Measurements from ENCODE around the gene GUCA2A. TPM values are rescaled to one million over a fixed set of nuclear protein-coding genes. Genes with fewer than 3 reads are reported as not detected.

The GUCA2A gene
- total and polyA plus RNA-seq, 2 experiments from 2014 or later = 8.7 to 13.5 TPM

DNA sequence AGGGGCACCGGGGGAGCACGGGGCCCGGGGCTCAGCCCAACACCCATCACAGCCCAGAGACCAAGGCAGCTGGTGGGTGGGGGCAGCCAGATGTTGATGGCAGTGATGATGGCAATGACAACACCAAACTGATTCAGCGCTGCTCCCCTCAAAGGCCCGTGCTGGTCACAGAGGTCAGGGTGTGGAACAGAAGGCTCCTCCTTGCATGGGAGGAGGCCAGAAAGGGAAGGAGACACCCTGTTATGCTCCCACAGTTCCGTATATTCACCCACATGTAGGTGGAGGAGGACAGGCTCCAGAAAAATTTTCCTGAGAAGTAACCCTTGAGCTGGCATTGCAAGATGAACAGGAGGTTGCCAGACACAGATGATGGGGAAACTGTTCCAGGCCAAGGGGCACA, 10.9 kb downstream of the GUCA2A start:
- Histone ChIP-seq H3K79me2 (no peaks in the 10 kb centered on the region), H3K4me3 (no peak overlapping the region), H2AFZ (no peak overlapping the region), H3K27ac (no peak overlapping the region), H3K27me3 (no peaks in the 10 kb centered on the region), H3K9me3 (ENCODE audit: low read depth) (no peaks in the 10 kb centered on the region), H3K36me3 (replicated peaks; ENCODE audit: insufficient read depth, low read depth) (no peaks in the 10 kb centered on the region), H3K4me1 (ENCODE audit: insufficient read depth) (no peaks in the 10 kb centered on the region), H4K20me1 (ENCODE audit: insufficient read depth, poor library complexity, severe bottlenecking) (no peaks in the 10 kb centered on the region), H3K4me2 (no peak overlapping the region), H3K9me2 (replicated peaks; ENCODE audit: insufficient read depth) (no peaks in the 10 kb centered on the region)
- TF ChIP-seq, protein P1, sequence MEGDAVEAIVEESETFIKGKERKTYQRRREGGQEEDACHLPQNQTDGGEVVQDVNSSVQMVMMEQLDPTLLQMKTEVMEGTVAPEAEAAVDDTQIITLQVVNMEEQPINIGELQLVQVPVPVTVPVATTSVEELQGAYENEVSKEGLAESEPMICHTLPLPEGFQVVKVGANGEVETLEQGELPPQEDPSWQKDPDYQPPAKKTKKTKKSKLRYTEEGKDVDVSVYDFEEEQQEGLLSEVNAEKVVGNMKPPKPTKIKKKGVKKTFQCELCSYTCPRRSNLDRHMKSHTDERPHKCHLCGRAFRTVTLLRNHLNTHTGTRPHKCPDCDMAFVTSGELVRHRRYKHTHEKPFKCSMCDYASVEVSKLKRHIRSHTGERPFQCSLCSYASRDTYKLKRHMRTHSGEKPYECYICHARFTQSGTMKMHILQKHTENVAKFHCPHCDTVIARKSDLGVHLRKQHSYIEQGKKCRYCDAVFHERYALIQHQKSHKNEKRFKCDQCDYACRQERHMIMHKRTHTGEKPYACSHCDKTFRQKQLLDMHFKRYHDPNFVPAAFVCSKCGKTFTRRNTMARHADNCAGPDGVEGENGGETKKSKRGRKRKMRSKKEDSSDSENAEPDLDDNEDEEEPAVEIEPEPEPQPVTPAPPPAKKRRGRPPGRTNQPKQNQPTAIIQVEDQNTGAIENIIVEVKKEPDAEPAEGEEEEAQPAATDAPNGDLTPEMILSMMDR (IDR thresholded peaks at IDR 0.05; ENCODE audit: poor library complexity) = no peak
- TF ChIP-seq EZH2 (IDR thresholded peaks at IDR 0.05; ENCODE audit: borderline replicate concordance) (no peak), EZH2phosphoT487 (IDR thresholded peaks at IDR 0.05; ENCODE audit: low read depth, severe bottlenecking, unreplicated experiment) (no peak)
- WGBS (ENCODE audit: low lambda C conversion rate, missing lambda C conversion rate) = 95% methylated on average over 6 of the region's 6 CpGs
- DNase-seq (ENCODE audit: low spot score) = no peak

- Histone ChIP-seq H3K79me2 (no peaks in the 10 kb centered on the region), H2AFZ (no peak within 1 kb of the TSS), H3K9me3 (ENCODE audit: low read depth) (no peaks in the 10 kb centered on the region), H3K27me3 (no peaks in the 10 kb centered on the region), H3K4me1 (ENCODE audit: insufficient read depth) (no peaks in the 10 kb centered on the region), H3K4me3 (no peak within 1 kb of the TSS), H3K27ac (no peak within 1 kb of the TSS), H3K9me2 (replicated peaks; ENCODE audit: insufficient read depth) (no peaks in the 10 kb centered on the region), H3K36me3 (replicated peaks; ENCODE audit: insufficient read depth, low read depth) (no peaks in the 10 kb centered on the region), H4K20me1 (ENCODE audit: insufficient read depth, poor library complexity, severe bottlenecking) (no peaks in the 10 kb centered on the region), H3K4me2 (no peak within 1 kb of the TSS)
- no peak for DNase-seq (ENCODE audit: low spot score)
- 68% methylated on average over 12 of the region's 12 CpGs for WGBS (ENCODE audit: low lambda C conversion rate, missing lambda C conversion rate)
- TF ChIP-seq EZH2phosphoT487 (IDR thresholded peaks at IDR 0.05; ENCODE audit: low read depth, severe bottlenecking, unreplicated experiment) = no peak
- TF ChIP-seq, protein P1 (IDR thresholded peaks at IDR 0.05; ENCODE audit: poor library complexity) = no peak
- TF ChIP-seq EZH2 (IDR thresholded peaks at IDR 0.05; ENCODE audit: borderline replicate concordance) = no peak
These were observed 11.5 kb downstream of the GUCA2A start, which contains the start of gene GUCA2B for GRCh38 chr1:42152907-42153600. TSS of gene GUCA2B (plus strand) at chr1:42153410. CDS start at chr1:42153451, 41 bp downstream.

DNA sequence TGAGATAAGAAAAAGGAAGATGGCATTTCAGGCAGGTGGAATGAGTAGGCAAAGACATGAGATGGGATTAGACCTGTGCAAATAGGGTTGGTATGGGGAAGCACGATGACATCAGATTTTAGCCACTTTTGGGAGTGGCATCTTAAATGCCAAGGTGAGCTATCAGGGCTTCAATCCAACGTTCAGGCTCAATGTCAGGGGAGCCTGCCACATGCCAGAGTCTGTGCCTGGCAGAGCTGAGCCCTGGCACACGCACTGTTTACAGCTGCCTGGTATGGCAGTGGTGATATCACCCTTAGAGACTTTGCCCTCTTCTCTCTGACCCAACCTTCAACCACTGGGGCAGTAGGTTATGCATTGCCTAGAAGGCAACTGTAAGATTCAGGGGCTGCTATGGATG, 12.4 kb downstream of the GUCA2A start:
- no peaks in the 10 kb centered on the region for H4K20me1 ChIP-seq (ENCODE audit: insufficient read depth, poor library complexity, severe bottlenecking)
- H3K4me1 ChIP-seq (ENCODE audit: insufficient read depth) = no peaks in the 10 kb centered on the region
- H3K36me3 ChIP-seq (replicated peaks; ENCODE audit: insufficient read depth, low read depth) = no peaks in the 10 kb centered on the region
- H3K27me3 ChIP-seq = no peaks in the 10 kb centered on the region
- H3K9me3 ChIP-seq (ENCODE audit: low read depth) = no peaks in the 10 kb centered on the region
- DNase-seq (ENCODE audit: low spot score) = no peak
- H3K79me2 ChIP-seq = no peaks in the 10 kb centered on the region
- H2AFZ ChIP-seq = no peak overlapping the region
- H3K27ac ChIP-seq = no peak overlapping the region
- no peak overlapping the region for H3K4me3 ChIP-seq
- no peaks in the 10 kb centered on the region for H3K9me2 ChIP-seq (replicated peaks; ENCODE audit: insufficient read depth)
- 69% methylated on average over 3 of the region's 3 CpGs for WGBS (ENCODE audit: low lambda C conversion rate, missing lambda C conversion rate)
- TF ChIP-seq EZH2phosphoT487 (IDR thresholded peaks at IDR 0.05; ENCODE audit: low read depth, severe bottlenecking, unreplicated experiment) = no peak
- TF ChIP-seq, protein P1 (IDR thresholded peaks at IDR 0.05; ENCODE audit: poor library complexity) = no peak
- TF ChIP-seq EZH2 (IDR thresholded peaks at IDR 0.05; ENCODE audit: borderline replicate concordance) = no peak
- H3K4me2 ChIP-seq = no peak overlapping the region
